GM21381 (cell line): ENCODE data around the gene SCP2.

ENCODE experiments used
- ATAC-seq: cut with Tn5 transposase; IDR thresholded peaks from one replicate; pipeline ENCODE4 v1.9.1; 2021; ENCODE audit warnings: mild to moderate bottlenecking, moderate library complexity; ENCODE audit not compliant: unreplicated experiment

SCP2 gene

GRCh38 chr1:53066488-53066887 lies 139.4 kb downstream of the SCP2 start:
- no peak for ATAC-seq

GRCh38 chr1:53066891-53067738 lies 140.0 kb downstream of the SCP2 start:
- ATAC-seq, result no peak

GRCh38 chr1:53067886-53068285 lies 140.8 kb downstream of the SCP2 start:
- ATAC-seq, result no peak

GRCh38 chr1:53068314-53069099 lies 141.4 kb downstream of the SCP2 start:
- no peak for ATAC-seq

GRCh38 chr1:53069265-53069662 lies 142.2 kb downstream of the SCP2 start:
- ATAC-seq, result no peak

GRCh38 chr1:53069663-53070327 lies 142.7 kb downstream of the SCP2 start:
- no peak for ATAC-seq

GRCh38 chr1:53070621-53071020 lies 143.5 kb downstream of the SCP2 start:
- ATAC-seq, result no peak

- ATAC-seq, result no peak
These were observed 144.2 kb downstream of the SCP2 start for GRCh38 chr1:53071167-53071865.

GRCh38 chr1:53071915-53072314 lies 144.8 kb downstream of the SCP2 start:
- no peak for ATAC-seq

GRCh38 chr1:53073287-53073686 lies 146.2 kb downstream of the SCP2 start:
- ATAC-seq, result no peak

- no peak for ATAC-seq
These were observed 146.8 kb downstream of the SCP2 start for GRCh38 chr1:53073868-53074311.

GRCh38 chr1:53074313-53075154 lies 147.5 kb downstream of the SCP2 start:
- no peak for ATAC-seq

GRCh38 chr1:53075206-53075605 lies 148.1 kb downstream of the SCP2 start:
- ATAC-seq, result no peak

GRCh38 chr1:53075761-53076163 lies 148.7 kb downstream of the SCP2 start:
- no peak for ATAC-seq

- ATAC-seq, result no peak
These were observed 149.1 kb downstream of the SCP2 start for GRCh38 chr1:53076165-53076564.

- no peak for ATAC-seq
These were observed 149.9 kb downstream of the SCP2 start for GRCh38 chr1:53076721-53077598.

- ATAC-seq, result no peak
These were observed 150.5 kb downstream of the SCP2 start for GRCh38 chr1:53077599-53077965.

GRCh38 chr1:53078333-53079101 lies 151.4 kb downstream of the SCP2 start:
- no peak for ATAC-seq
